Measurements from ENCODE around the gene SEC31A.

DNA sequence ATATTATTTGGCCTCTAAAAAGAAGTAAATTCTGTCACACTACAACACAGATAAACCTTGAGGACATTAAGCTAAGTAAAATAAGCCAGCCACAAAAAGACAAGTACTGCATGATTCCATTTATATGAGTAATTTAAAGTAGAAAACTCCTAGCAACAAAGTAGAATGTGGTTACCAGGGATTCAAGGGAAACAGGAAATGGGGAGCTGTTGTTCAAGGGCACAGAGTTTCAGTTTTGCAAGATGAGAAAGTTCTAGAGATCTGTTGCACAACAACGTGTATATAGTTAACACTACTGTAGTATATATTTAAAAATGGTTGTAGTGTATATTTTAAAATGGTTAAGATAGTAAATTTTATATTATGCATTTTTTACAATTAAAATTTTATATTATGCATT is 25.4 kb downstream of the SEC31A start:
- TF ChIP-seq CTCF (IDR thresholded peaks at IDR 0.05) (no peak), EZH2 (IDR thresholded peaks at IDR 0.05) (no peak), EZH2phosphoT487 (IDR thresholded peaks at IDR 0.05) (no peak)

Data from neural progenitor cell (in vitro differentiated cells).